ENCODE results near the gene CFAP100. TPM values are rescaled to one million over a fixed set of nuclear protein-coding genes. Genes with fewer than 3 reads are reported as not detected.

CFAP100 gene
- total and polyA plus RNA-seq, 2 of the 4 experiments (the other 2 are of a cell fraction), result not detected

DNA sequence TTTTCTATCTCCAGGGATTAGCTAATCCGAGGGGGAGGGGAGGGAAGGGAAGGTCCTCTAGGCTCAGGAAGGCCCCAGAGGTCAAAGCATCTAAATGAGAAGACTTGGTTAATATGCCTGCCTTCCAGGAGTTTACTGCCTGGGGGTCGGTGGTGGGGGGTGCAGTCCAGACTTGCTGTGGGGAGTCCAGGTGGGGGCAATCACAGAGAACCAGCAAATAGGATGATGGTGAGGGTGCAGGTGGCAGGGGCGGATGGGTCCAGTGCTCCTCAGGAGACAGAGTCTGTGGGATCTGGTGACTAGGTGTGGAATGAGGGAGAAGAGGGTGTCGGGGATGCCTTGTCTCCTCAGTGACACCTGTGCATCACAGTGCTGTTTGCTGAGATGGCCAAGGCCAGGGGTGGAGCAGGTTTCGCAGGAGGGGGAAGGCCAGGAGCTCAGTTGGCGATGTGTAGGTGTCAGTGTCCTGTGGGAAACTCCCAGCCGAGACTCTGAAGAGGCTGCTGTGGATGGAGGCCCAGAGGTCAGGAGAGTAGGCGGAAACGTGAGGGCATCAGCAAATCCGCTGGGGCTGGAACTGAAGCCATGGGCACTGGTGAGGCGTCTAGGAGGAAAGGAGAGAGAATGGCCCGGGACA is 8.1 kb downstream of the CFAP100 start:
- Histone ChIP-seq H2BK120ac (ENCODE audit: low read depth, low read length) (no peak overlapping the region), H3K56ac (ENCODE audit: extremely low read depth, insufficient read depth, low read length) (no peak overlapping the region), H3K4ac (ENCODE audit: low read depth, low read length) (no peak overlapping the region), H3K4me3 (ENCODE audit: insufficient read depth, low read depth, low read length) (no peak overlapping the region), H4K5ac (ENCODE audit: low read depth, low read length) (no peak overlapping the region), H2BK15ac (ENCODE audit: low read depth, low read length) (no peak overlapping the region), H4K20me1 (ENCODE audit: insufficient read depth, low read length) (no peaks in the 10 kb centered on the region), H2AFZ (replicated peaks; ENCODE audit: low read length, poor library complexity) (no peak overlapping the region), H4K91ac (ENCODE audit: insufficient read depth, low read depth, low read length) (no peak overlapping the region), H3K9me1 (ENCODE audit: insufficient read depth, low read length) (no peaks in the 10 kb centered on the region; the same call in 1 of the 2 replicates), H2BK20ac (ENCODE audit: low read depth, low read length) (no peak overlapping the region), H3K79me1 (ENCODE audit: low read depth in 1 of 2, low read length in 2 of 2) (no peaks in the 10 kb centered on the region), H3K4me1 (ENCODE audit: control insufficient read depth, insufficient read depth, low read length) (no peaks in the 10 kb centered on the region), H2AK9ac (replicated peaks; ENCODE audit: low read depth, low read length, poor library complexity) (no peak overlapping the region), H4K8ac (ENCODE audit: low read depth in 2 of 2, low read length in 2 of 2) (no peak overlapping the region), H3K14ac (replicated peaks; ENCODE audit: low read depth, low read length) (no peak overlapping the region), H3K9me3 (ENCODE audit: control insufficient read depth, insufficient read depth, low read length) (0 out of 2 replicates have a peak, but pooled peaks cover 4% of the 10 kb centered on the region), H3K18ac (ENCODE audit: low read depth, low read length) (no peak overlapping the region), H3K27ac (ENCODE audit: insufficient read depth, low read length) (no peak overlapping the region), H2AK5ac (ENCODE audit: low read depth, low read length) (no peak overlapping the region), H3K36me3 (ENCODE audit: control insufficient read depth, insufficient read depth, low read length) (no peaks in the 10 kb centered on the region), H2BK5ac (ENCODE audit: low read depth, low read length, poor library complexity, severe bottlenecking) (no peak overlapping the region), H3K4me2 (ENCODE audit: low read depth, low read length) (no peak overlapping the region), H3K23ac (ENCODE audit: low read depth, low read length) (no peak overlapping the region), H3K9ac (ENCODE audit: low read depth, low read length) (no peak overlapping the region), H3K27me3 (ENCODE audit: control insufficient read depth, insufficient read depth, low read length) (peaks cover 17% of the 10 kb centered on the region)
- TF ChIP-seq, protein P1, sequence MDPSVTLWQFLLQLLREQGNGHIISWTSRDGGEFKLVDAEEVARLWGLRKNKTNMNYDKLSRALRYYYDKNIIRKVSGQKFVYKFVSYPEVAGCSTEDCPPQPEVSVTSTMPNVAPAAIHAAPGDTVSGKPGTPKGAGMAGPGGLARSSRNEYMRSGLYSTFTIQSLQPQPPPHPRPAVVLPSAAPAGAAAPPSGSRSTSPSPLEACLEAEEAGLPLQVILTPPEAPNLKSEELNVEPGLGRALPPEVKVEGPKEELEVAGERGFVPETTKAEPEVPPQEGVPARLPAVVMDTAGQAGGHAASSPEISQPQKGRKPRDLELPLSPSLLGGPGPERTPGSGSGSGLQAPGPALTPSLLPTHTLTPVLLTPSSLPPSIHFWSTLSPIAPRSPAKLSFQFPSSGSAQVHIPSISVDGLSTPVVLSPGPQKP (IDR thresholded peaks at IDR 0.05; ENCODE audit: borderline replicate concordance, low read depth, low read length), result no peak
- TF ChIP-seq, protein P2, sequence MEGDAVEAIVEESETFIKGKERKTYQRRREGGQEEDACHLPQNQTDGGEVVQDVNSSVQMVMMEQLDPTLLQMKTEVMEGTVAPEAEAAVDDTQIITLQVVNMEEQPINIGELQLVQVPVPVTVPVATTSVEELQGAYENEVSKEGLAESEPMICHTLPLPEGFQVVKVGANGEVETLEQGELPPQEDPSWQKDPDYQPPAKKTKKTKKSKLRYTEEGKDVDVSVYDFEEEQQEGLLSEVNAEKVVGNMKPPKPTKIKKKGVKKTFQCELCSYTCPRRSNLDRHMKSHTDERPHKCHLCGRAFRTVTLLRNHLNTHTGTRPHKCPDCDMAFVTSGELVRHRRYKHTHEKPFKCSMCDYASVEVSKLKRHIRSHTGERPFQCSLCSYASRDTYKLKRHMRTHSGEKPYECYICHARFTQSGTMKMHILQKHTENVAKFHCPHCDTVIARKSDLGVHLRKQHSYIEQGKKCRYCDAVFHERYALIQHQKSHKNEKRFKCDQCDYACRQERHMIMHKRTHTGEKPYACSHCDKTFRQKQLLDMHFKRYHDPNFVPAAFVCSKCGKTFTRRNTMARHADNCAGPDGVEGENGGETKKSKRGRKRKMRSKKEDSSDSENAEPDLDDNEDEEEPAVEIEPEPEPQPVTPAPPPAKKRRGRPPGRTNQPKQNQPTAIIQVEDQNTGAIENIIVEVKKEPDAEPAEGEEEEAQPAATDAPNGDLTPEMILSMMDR (conservative IDR thresholded peaks at IDR 0.05; ENCODE audit: low read depth, low read length), result no peak
- TF ChIP-seq CEBPB (IDR thresholded peaks at IDR 0.05; ENCODE audit: low read depth, low read length) (no peak), NFE2L2 (IDR thresholded peaks at IDR 0.05; ENCODE audit: low read depth, low read length) (no peak), SMC3 (IDR thresholded peaks at IDR 0.05; ENCODE audit: low read depth, low read length) (no peak), CHD1 (IDR thresholded peaks at IDR 0.05; ENCODE audit: low read depth, low read length) (no peak), POLR2A (IDR thresholded peaks at IDR 0.05; ENCODE audit: low read depth, low read length) (no peak), RCOR1 (IDR thresholded peaks at IDR 0.05; ENCODE audit: insufficient replicate concordance, low read length) (no peak), RFX5 (IDR thresholded peaks at IDR 0.05; ENCODE audit: low read depth, low read length) (no peak), FOS (IDR thresholded peaks at IDR 0.05; ENCODE audit: low read depth, low read length) (no peak), BHLHE40 (IDR thresholded peaks at IDR 0.05; ENCODE audit: low read depth, low read length) (no peak), MXI1 (IDR thresholded peaks at IDR 0.05; ENCODE audit: borderline replicate concordance, low read depth, low read length) (no peak), MAFK (IDR thresholded peaks at IDR 0.05; ENCODE audit: low read depth, low read length) (no peak), RAD21 (IDR thresholded peaks at IDR 0.05; ENCODE audit: low read length) (no peak), MAZ (IDR thresholded peaks at IDR 0.05; ENCODE audit: borderline replicate concordance, low read depth, low read length) (no peak)
- TF ChIP-seq, protein P3, sequence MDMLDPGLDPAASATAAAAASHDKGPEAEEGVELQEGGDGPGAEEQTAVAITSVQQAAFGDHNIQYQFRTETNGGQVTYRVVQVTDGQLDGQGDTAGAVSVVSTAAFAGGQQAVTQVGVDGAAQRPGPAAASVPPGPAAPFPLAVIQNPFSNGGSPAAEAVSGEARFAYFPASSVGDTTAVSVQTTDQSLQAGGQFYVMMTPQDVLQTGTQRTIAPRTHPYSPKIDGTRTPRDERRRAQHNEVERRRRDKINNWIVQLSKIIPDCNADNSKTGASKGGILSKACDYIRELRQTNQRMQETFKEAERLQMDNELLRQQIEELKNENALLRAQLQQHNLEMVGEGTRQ (IDR thresholded peaks at IDR 0.05; ENCODE audit: low read depth, low read length), result no peak
- DNase-seq (no peak), ATAC-seq (ENCODE audit: low read depth) (no peak)
- ChIA-PET CTCF (no interaction called here), POLR2A (ENCODE audit: unreplicated experiment) (no interaction called here)
- no TSS peak for BruUV-seq (replicated peaks)
- in situ Hi-C loops (cut with MboI; ENCODE audit: low sequenced_read_pairs), result no loop called here
- 55% methylated on average over 8 of the region's 12 CpGs; no CpG with 5 or more reads in 1 of the 2 experiments for WGBS, 2 experiments (ENCODE audit: extremely low coverage in 2 of 2, insufficient read length in 1 of 2)
- intact Hi-C loops (cut with micrococcal nuclease), result no loop called here
- dilution Hi-C loops (cut with HindIII; ENCODE audit: low sequenced_read_pairs, unreplicated experiment), result no loop called here
